Activated T-cell treated with anti-CD3 and anti-CD28 coated beads for 24 hours (primary cell): ENCODE results near the gene SART3.

Experiments
- DNase-seq: peaks from one replicate; pipeline ENCODE4 v3.0.0-alpha.2; 2020; ENCODE audit warnings: low read depth

Gene SART3, protein sequence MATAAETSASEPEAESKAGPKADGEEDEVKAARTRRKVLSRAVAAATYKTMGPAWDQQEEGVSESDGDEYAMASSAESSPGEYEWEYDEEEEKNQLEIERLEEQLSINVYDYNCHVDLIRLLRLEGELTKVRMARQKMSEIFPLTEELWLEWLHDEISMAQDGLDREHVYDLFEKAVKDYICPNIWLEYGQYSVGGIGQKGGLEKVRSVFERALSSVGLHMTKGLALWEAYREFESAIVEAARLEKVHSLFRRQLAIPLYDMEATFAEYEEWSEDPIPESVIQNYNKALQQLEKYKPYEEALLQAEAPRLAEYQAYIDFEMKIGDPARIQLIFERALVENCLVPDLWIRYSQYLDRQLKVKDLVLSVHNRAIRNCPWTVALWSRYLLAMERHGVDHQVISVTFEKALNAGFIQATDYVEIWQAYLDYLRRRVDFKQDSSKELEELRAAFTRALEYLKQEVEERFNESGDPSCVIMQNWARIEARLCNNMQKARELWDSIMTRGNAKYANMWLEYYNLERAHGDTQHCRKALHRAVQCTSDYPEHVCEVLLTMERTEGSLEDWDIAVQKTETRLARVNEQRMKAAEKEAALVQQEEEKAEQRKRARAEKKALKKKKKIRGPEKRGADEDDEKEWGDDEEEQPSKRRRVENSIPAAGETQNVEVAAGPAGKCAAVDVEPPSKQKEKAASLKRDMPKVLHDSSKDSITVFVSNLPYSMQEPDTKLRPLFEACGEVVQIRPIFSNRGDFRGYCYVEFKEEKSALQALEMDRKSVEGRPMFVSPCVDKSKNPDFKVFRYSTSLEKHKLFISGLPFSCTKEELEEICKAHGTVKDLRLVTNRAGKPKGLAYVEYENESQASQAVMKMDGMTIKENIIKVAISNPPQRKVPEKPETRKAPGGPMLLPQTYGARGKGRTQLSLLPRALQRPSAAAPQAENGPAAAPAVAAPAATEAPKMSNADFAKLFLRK

GRCh38 chr12:108560752-108561719 lies at the start of gene SART3:
TSS of gene SART3 (minus strand) at chr12:108561173. CDS start at chr12:108561154, 19 bp downstream.
- peak; percentile 72 for DNase-seq

- DNase-seq: no peak
These were observed 49.4 kb upstream of the SART3 start for GRCh38 chr12:108610336-108610815.

GRCh38 chr12:108609537-108610335 lies 48.8 kb upstream of the SART3 start:
- DNase-seq: no peak

DNA sequence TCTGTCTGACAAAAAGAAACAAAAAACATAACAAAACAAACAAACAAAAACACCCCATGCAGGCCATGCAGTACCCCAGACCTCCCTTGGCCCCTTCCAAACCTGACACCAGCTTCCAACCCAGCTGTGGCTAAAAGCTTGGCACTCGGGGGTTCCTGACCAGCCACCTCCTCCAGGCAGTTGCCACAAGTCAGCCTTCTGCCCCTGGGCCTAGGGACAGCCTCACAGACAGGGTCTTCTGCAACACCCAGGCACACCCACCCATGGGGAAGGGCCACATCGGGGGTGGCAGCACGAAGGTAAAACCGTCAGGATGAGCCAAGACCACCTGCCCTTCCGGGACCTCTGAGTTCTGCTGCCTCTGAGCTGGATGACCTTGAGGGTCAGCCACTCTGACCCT lies 47.6 kb upstream of the SART3 start:
- no peak for DNase-seq

GRCh38 chr12:108607981-108608600 lies 47.1 kb upstream of the SART3 start:
- DNase-seq: no peak

DNA sequence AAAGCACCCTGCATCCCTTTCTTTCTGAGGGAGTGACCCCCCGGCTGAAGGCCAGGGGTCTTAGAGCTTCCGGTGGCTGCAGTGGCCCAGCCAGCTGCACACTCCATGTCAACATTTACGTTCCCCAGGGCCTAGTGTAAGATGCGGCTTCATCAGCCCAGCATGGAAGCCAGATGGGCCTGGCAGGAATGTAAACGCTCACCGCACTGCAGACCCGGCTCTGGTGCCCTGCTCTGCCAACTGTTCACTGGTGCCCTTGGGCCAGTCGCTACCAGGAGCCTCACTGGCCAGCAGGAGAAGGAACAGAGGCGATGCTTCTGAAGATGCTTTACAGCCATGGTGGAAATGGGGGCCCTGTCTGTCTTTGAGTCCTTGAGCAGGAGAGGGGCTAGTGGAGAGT lies 45.5 kb upstream of the SART3 start:
- DNase-seq: no peak

- no peak for DNase-seq
These were observed 44.9 kb upstream of the SART3 start for GRCh38 chr12:108605690-108606406.

DNA sequence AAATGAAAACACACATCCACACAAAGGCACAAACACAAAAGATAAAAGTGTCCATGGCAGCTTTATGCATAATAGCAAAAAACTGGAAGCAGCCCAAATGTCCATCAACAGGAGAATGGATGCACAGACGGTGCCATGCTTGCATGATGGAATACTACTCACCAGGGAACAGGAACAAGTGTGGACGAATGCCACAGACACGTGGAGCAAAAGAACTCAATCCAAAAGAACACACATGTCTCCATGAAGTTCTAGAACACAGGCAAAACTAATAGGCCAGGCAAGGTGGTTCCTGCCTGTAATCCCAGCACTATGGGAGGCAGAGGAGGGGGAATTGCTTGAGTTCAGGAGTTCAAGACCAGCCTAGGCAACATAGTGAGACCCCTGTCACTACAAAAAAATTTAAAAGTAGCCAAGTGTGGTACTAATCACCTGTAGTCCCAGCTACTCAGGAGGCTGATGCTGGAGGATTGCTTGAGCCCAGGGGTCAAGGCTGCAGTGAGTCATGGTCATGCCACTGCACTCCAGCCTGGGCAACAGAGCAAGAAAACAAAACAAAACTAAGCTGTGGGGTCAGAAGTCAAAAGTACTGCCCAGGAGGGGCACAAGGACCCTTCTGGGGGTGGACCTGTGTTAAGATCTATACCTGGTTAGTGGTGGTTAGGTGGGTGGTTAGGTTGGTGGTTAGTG lies 44.2 kb upstream of the SART3 start:
- no peak for DNase-seq

DNA sequence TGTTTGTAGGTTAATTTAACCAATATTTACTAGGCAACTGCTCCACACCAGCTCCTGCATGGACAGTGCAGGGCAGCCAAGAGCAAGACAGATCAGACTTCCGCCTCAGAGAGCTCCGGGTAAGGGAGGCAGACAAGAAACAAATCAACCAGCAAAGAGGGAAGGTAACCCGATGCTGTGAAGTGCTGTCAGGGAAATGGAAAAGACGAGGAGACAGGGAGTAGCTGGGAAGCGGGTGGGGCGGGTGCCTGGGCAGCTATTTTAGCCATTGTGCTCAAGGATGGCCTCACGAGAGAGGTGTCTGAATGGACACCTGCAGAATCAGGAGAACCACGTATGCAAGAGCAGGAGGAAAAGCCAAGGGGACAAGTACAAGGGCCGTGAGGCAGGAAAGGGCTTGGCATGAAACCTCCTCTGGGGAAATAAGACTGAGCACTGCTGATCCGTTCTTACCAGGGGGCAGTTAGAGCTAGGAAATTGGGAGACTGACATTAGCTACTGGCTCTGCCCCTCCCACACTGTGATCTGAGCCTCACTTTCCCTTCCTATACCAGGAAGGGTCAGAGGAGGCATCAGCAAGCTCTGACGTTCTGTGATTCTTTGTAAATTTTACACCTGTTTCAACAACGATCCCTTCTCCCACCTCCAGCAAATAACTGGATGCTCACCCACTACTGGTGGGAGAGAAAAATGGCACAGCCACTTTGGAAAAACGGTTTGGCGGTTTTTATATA lies 43.4 kb upstream of the SART3 start:
- DNase-seq: no peak

DNA sequence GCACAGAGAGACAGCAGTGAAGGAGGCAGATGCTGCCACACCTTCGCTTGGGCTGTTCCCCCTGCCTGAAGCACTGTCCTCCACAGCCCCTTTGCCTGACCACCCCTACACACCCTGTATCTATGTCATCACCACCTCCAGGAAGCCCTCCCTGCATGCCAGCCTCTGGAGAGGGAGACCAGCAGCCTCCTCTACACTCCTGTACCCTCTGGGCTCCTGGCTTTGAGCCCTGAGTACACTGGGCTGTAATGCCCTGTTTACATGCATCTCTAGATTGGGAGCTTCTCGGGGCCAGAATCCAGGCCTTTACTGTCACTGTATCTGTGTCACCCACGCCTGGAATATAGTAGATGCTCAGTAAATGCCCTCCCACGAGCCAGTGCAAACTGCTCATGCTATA lies 42.8 kb upstream of the SART3 start:
- no peak for DNase-seq

GRCh38 chr12:108602976-108603704 lies 42.2 kb upstream of the SART3 start:
- no peak for DNase-seq

DNA sequence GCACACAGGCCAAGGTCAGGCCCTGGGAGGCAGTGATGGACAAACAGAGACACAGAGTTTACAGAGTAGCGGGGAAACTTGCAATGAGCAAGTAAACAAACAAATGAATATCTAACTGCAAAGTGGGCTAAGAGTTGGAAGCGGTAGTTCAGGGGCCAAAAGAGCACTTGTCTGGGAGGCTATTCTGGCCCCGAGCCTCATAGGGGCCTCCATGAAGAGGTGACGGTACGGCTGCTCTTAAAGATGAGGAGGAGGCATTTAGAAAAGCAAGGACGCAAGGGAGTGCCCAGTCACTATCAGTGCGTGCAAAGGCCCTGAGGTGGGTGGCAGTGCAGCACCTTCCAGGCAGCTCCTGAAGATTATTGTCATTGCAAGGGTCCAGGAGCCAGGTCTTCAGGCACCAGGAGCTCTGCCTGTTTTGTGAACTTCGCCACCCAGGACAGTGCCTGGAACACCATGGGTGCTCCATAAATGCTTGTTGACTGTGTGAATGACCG lies 41.3 kb upstream of the SART3 start:
- no peak for DNase-seq

DNA sequence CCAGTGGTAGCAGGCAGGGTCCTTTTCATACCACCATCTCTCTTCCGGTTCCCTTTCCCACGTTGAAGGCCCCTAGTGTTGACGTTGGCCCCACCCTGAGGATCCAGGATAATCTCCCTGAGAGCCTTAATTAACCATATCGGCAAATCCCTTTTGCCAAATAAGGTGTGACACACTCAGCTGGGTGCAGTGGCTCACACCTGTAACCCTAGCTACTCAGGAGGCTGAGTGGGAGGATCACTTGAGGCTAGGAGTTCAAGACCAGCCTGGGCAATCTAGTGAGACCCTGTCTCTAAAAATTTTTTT lies 39.7 kb upstream of the SART3 start:
- DNase-seq: no peak

DNA sequence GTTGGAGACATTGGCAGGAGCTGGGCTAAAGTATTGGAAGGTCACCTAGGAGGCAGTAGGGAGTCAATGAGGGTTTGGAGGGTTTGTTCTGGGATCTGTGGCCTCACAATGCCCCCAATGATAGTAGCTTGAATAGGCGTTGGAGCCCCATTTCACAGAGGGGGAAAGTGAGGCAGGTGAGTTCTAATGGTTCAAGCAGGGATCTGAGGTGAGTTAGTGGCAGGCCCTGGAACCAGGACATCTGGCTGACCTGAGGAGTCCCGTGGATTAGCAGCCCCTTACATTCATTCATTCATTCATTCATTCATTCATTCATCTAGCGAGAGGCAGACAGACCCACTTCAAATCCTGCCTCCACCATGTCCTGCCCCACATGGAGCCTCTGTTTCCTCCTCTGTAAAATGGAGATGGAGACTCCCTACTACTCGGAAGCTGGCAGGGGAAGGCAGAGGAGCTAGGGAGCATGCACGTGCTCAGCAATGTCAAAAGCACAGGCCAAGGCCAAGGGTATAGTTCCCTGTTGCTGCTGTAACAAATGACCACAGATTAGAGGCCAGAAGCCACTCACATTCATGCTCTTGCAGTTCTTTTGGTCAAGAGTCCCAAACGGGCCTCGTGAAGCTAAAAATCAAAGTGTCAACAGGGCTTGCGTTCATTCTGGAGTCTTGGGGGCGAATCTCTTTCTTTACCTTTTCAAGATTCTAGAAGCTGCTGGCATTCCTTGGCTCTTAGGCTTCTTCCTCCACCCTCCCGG lies 39.2 kb upstream of the SART3 start:
- no peak for DNase-seq

- DNase-seq: no peak
These were observed 38.6 kb upstream of the SART3 start for GRCh38 chr12:108599541-108599940.

GRCh38 chr12:108598553-108599250 lies 37.7 kb upstream of the SART3 start:
- no peak for DNase-seq
